ENCODE results near the gene NFYA. TPM values are rescaled to one million over a fixed set of nuclear protein-coding genes. Genes with fewer than 3 reads are reported as not detected.

Gene NFYA
- total and polyA plus RNA-seq, 9 of the 15 experiments (the other 6 are each of a cell fraction or from before 2014, with no cell fraction given): 7.3 to 37.1 (median 21.8) TPM

DNA sequence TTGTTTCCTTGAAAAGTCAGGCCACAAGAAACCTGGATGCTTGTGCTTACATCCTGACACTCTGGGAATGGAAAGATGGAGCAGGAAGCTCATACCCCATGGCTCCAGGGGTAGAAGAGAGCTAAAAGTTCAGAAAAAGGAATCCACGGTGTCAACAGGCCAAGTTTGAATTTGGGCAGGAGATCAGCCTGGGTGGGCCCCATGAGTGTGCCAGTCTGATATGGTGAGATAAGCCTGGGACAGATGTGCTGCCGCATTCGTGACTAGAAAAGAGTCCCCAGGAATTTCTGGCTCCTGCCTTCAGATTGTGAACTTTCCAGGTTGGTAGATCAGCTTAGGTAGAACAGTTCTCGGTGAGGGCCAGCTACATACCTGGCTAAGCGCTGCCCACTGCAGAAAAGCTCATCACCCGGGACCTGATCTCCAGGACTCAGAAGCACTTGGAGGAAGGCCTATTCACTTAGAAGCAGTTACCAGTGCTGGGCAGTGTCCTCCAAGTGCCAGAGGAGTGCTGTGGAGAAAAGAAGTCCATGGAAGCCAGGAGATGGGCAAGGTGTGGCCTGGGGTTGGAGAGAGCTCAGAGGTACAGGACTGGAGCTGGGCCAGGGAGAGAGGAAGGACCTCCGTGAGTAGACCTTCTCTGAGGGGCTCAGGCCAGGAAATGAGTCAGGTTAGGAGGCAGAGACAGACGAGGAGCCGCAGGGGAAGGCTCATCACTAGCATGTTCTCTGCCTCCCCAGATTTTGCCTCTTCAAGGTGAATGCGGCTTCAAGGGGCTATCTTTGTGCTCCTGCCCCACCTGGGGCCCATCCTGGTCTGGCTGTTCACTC, 30.3 kb upstream of the NFYA start, which contains the start of gene TSPO2:
TSS of gene TSPO2 (plus strand) at position 242 of the 830 bp plus-strand sequence. CDS start at position 761, 519 bp downstream.
- no peak within 1 kb of the TSS for H3K4me2 ChIP-seq (ENCODE audit: insufficient read depth, low read length)
- no peaks in the 10 kb centered on the region for H3K36me3 ChIP-seq (ENCODE audit: control insufficient read depth, insufficient read depth, low read length)
- WGBS (ENCODE audit: insufficient coverage, low coverage, missing lambda C conversion rate): 44% methylated on average over 10 of the region's 10 CpGs
- no peak within 1 kb of the TSS for H2AFZ ChIP-seq (ENCODE audit: low read depth, low read length)
- ATAC-seq (no peak), FAIRE-seq (no peak), DNase-seq (ENCODE audit: extremely low read depth in 1 of 4, low spot score in 3 of 4) (no peak)
- no peak within 1 kb of the TSS for H3K4me3 ChIP-seq
- peaks cover 3% of the 10 kb centered on the region for H3K9me1 ChIP-seq (ENCODE audit: control insufficient read depth, insufficient read depth, low read length)
- H3K27me3 ChIP-seq (ENCODE audit: control insufficient read depth in 2 of 2, insufficient read depth in 2 of 2, low read length in 2 of 2): peaks cover 0 to under 1% of the 10 kb centered on the region in 2 experiments; a peak in 1 of 5 replicates
- no TSS peak for BruUV-seq (replicated peaks)
- POLR2A ChIA-PET: interaction anchor here (0.8 to 3.7 kb wide), 4 partner anchors 8 to 408 kb away, joined by 3 to 11 read pairs (median 5); no protein-coding TSS in a partner anchor
- intact Hi-C loops (cut with micrococcal nuclease): no loop called here
- H3K4me1 ChIP-seq (replicated peaks in 1 of 2; ENCODE audit: control insufficient read depth in 2 of 2, insufficient read depth in 2 of 2, low read length in 2 of 2): peaks cover 0 to 9% of the 10 kb centered on the region in 2 experiments; a peak in 3 of 5 replicates
- H3K9ac ChIP-seq (ENCODE audit: insufficient read depth in 1 of 2, low read depth in 2 of 2, low read length in 2 of 2): no peak within 1 kb of the TSS
- H4K20me1 ChIP-seq (replicated peaks; ENCODE audit: control insufficient read depth, insufficient read depth, low read length): peaks cover 7% of the 10 kb centered on the region; the same call in 1 of the 2 replicates
- H3K27ac ChIP-seq (ENCODE audit: extremely low read depth, low read depth, low read length): no peak within 1 kb of the TSS
- CTCF ChIA-PET (ENCODE audit: low intra/inter-chr PET ratio): no interaction called here
- no peaks in the 10 kb centered on the region for H3K79me2 ChIP-seq (ENCODE audit: control insufficient read depth, insufficient read depth, low read length)
- in situ Hi-C loops (cut with MboI): loop anchor here (25.0 kb wide), 1 partner anchor 1680 kb away; no protein-coding TSS in a partner anchor
- no peaks in the 10 kb centered on the region for H3K9me3 ChIP-seq (replicated peaks; ENCODE audit: control insufficient read depth, insufficient read depth, low read depth, low read length)
- TF ChIP-seq PTBP1 (IDR thresholded peaks at IDR 0.05; ENCODE audit: low read depth, low read length) (no peak), BACH1 (tag; IDR thresholded peaks at IDR 0.05) (no peak), ZNF184 (CRISPR knock-in tag; IDR thresholded peaks at IDR 0.05) (no peak), HMG20A (CRISPR knock-in tag; conservative IDR thresholded peaks at IDR 0.05) (no peak), GTF2E2 (tag; IDR thresholded peaks at IDR 0.05) (no peak), KDM4B (IDR thresholded peaks at IDR 0.05; ENCODE audit: borderline replicate concordance in 2 of 2, low read depth in 1 of 2) (no peak), KLF13 (tag; IDR thresholded peaks at IDR 0.05; ENCODE audit: borderline replicate concordance, low read depth) (no peak), FOXA1 (IDR thresholded peaks at IDR 0.05; ENCODE audit: borderline replicate concordance) (no peak), MEIS2 (IDR thresholded peaks at IDR 0.05; ENCODE audit: partially characterized antibody) (no peak), NUFIP1 (IDR thresholded peaks at IDR 0.05; ENCODE audit: partially characterized antibody) (no peak), KDM1A (IDR thresholded peaks at IDR 0.05) (no peak), ZNF707 (CRISPR knock-in tag; conservative IDR thresholded peaks at IDR 0.05) (no peak), CBX8 (IDR thresholded peaks at IDR 0.05; ENCODE audit: borderline replicate concordance, extremely low read depth, low read depth, low read length, poor library complexity, severe bottlenecking) (no peak)
- TF ChIP-seq, protein P1, sequence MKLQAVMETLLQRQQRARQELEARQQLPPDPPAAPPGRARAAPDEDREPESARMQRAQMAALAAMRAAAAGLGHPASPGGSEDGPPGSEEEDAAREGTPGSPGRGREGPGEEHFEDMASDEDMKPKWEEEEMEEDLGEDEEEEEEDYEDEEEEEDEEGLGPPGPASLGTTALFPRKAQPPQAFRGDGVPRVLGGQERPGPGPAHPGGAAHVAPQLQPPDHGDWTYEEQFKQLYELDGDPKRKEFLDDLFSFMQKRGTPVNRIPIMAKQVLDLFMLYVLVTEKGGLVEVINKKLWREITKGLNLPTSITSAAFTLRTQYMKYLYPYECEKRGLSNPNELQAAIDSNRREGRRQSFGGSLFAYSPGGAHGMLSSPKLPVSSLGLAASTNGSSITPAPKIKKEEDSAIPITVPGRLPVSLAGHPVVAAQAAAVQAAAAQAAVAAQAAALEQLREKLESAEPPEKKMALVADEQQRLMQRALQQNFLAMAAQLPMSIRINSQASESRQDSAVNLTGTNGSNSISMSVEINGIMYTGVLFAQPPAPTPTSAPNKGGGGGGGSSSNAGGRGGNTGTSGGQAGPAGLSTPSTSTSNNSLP (IDR thresholded peaks at IDR 0.05; ENCODE audit: borderline replicate concordance, low read depth, low read length): no peak
- TF ChIP-seq, protein P2, sequence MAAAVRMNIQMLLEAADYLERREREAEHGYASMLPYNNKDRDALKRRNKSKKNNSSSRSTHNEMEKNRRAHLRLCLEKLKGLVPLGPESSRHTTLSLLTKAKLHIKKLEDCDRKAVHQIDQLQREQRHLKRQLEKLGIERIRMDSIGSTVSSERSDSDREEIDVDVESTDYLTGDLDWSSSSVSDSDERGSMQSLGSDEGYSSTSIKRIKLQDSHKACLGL (CRISPR knock-in tag; IDR thresholded peaks at IDR 0.05; ENCODE audit: borderline replicate concordance, poor library complexity, severe bottlenecking): no peak
- TF ChIP-seq, protein P3, sequence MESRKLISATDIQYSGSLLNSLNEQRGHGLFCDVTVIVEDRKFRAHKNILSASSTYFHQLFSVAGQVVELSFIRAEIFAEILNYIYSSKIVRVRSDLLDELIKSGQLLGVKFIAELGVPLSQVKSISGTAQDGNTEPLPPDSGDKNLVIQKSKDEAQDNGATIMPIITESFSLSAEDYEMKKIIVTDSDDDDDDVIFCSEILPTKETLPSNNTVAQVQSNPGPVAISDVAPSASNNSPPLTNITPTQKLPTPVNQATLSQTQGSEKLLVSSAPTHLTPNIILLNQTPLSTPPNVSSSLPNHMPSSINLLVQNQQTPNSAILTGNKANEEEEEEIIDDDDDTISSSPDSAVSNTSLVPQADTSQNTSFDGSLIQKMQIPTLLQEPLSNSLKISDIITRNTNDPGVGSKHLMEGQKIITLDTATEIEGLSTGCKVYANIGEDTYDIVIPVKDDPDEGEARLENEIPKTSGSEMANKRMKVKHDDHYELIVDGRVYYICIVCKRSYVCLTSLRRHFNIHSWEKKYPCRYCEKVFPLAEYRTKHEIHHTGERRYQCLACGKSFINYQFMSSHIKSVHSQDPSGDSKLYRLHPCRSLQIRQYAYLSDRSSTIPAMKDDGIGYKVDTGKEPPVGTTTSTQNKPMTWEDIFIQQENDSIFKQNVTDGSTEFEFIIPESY (CRISPR knock-in tag; IDR thresholded peaks at IDR 0.05): no peak

All from K562 (cell line).